Panc1 (cell line): ENCODE measurements around the gene ACTG1. TPM values are rescaled to one million over a fixed set of nuclear protein-coding genes. Genes with fewer than 3 reads are reported as not detected.

Experiments
- ATAC-seq: fragments of 200-7000 bp; cut with Tn5 transposase; 2 replicates; pipeline ENCODE4 v1.9.1; 2020; ENCODE audit warnings: mild to moderate bottlenecking, moderate library complexity
- BruUV-seq: library from RNA; stranded (reverse); fragments of 400-500 nt; replicated peaks from 2 replicates; lab custom pipeline; 2021; lab: Mats Ljungman, UMichigan
- CTCF ChIA-PET: fragments of 300-600 bp; sonication (Branson Sonifier 250); formaldehyde crosslinking; loops from one replicate; lab custom pipeline; 2022; ENCODE audit warnings: antibody characterized with exemption; lab: Charles Lee
- POLR2A ChIA-PET: fragments of 300-600 bp; sonication (Branson Sonifier 250); formaldehyde crosslinking; loops from one replicate; lab custom pipeline; 2022; ENCODE audit warnings: antibody characterized with exemption; lab: Charles Lee
- DNase-seq: peaks from one replicate; pipeline ENCODE4 v3.0.0-alpha.2; 2010; ENCODE audit warnings: low read depth, low spot score
- H3K27ac ChIP-seq: 2 replicates; pipeline ENCODE4 v1.5.1; 2011; ENCODE audit warnings: mild to moderate bottlenecking, low read length, inconsistent platforms
- H3K27me3 ChIP-seq: fragments of 200-500 bp; sonication (Bioruptor generic); 2 replicates; pipeline ENCODE4 v1.6.0; 2014; ENCODE audit warnings: low read length, inconsistent platforms; ENCODE audit not compliant: control insufficient read depth, insufficient read depth
- H3K36me3 ChIP-seq: fragments of 200-500 bp; sonication (Bioruptor generic); 2 replicates; pipeline ENCODE4 v1.5.1; 2014; ENCODE audit warnings: inconsistent platforms, mild to moderate bottlenecking, low read length, moderate library complexity; ENCODE audit not compliant: control insufficient read depth, insufficient read depth
- H3K4me1 ChIP-seq: 2 replicates; pipeline ENCODE4 v1.5.1; 2011; ENCODE audit warnings: inconsistent platforms, mild to moderate bottlenecking, low read length, moderate library complexity; ENCODE audit not compliant: control insufficient read depth, insufficient read depth
- H3K4me3 ChIP-seq, 2 experiments: 2 replicates each; pipeline ENCODE4 v1.5.1; 2011 to 2012; ENCODE audit warnings: low read depth in 2 of 2, low read length in 2 of 2, mild to moderate bottlenecking in 2 of 2, inconsistent platforms in 1 of 2, moderate library complexity in 1 of 2
- H3K9me3 ChIP-seq: fragments of 200-500 bp; sonication (Bioruptor generic); 2 replicates; pipeline ENCODE4 v1.5.1; 2014; ENCODE audit warnings: low read depth, mild to moderate bottlenecking, inconsistent platforms, low read length, moderate library complexity; ENCODE audit not compliant: control insufficient read depth, insufficient read depth
- POLR2AphosphoS5 ChIP-seq: IDR thresholded peaks from 2 replicates; pipeline ENCODE4 v1.6.1; 2012; ENCODE audit warnings: mild to moderate bottlenecking, low read depth, low read length, moderate library complexity
- SIN3A ChIP-seq: IDR thresholded peaks from 2 replicates; pipeline ENCODE4 v1.6.1; 2012; ENCODE audit warnings: low read depth, mild to moderate bottlenecking, low read length, moderate library complexity, borderline replicate concordance; ENCODE audit not compliant: insufficient read depth
- TCF7L2 ChIP-seq: IDR thresholded peaks from 2 replicates; pipeline ENCODE4 v1.6.1; 2011; ENCODE audit warnings: mild to moderate bottlenecking, low read depth, low read length, inconsistent platforms
- in situ Hi-C: cut with HindIII; loops from 2 replicates; pipeline ENCODE4 v1.10.0; 2016; ENCODE audit warnings: low sequenced_read_pairs, low pct_unique_long_range_greater_than_20kb
- intact Hi-C: fragments of 100-400 bp; cut with micrococcal nuclease; formaldehyde crosslinking; loops from one replicate; pipeline ENCODE4 v1.10.0; 2022; ENCODE audit not compliant: unreplicated experiment
- total RNA-seq: library from RNA; stranded (reverse); gene quantifications from one replicate; pipeline ENCODE4 v1.2.1, GENCODE V29; 2021; ENCODE audit not compliant: unreplicated experiment
- TF ChIP-seq, protein P1 (sequence below): fragments of 450-650 bp; IDR thresholded peaks from 2 replicates; pipeline ENCODE4 v1.5.1; 2017; ENCODE audit warnings: mild to moderate bottlenecking
- TF ChIP-seq, protein P2 (sequence below), 2 experiments: IDR thresholded peaks; 2 replicates each; pipeline ENCODE4 v1.6.1; 2011 to 2012; ENCODE audit warnings: low read depth in 2 of 2, control low read depth in 1 of 2, low read length in 1 of 2, mild to moderate bottlenecking in 1 of 2, moderate library complexity in 1 of 2; ENCODE audit not compliant: insufficient read depth in 1 of 2

Gene ACTG1
- total RNA-seq, 1 experiment from 2014 or later, result 4,502 TPM

DNA sequence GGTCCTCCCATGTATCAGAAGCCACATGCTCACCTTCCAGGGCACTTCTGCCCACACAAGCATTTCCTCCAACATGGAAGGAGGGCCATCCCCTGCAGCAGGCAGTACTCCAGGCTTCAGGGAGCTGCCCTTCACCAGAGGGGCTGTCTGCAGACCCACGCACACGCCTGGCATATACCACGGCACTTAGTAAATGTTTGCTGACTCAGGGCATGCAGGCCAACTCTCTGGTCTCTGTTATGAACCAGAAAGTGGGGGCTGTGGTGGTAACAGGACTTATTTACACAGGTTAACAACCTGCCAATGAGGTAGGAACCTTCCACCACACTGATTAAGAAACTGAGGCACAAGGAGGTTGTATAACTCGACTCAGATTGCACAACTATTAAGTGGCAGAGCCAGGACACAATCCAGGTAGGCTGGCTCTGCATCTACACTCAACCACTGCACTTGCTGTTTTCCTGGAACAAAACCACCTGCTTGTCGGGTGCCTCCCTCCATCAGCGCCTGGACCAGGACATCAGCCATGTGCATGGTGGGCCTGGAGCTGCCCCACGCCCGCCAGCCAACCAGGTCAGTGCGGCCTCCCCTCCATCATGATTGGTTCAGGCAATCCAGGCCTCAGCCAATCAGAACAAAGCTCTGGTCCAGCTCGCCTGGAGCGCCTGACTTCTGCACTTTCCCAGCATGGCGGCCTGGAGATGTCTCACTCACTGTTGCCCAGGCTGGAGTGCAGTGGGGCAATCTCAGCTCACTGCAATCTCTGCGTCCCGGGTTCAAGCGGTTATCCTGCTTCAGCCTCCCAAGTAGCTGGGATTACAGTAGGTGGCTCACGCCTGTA is 19.2 kb downstream of the ACTG1 start:
- ATAC-seq (no peak), DNase-seq (no peak)
- TF ChIP-seq, protein P1, sequence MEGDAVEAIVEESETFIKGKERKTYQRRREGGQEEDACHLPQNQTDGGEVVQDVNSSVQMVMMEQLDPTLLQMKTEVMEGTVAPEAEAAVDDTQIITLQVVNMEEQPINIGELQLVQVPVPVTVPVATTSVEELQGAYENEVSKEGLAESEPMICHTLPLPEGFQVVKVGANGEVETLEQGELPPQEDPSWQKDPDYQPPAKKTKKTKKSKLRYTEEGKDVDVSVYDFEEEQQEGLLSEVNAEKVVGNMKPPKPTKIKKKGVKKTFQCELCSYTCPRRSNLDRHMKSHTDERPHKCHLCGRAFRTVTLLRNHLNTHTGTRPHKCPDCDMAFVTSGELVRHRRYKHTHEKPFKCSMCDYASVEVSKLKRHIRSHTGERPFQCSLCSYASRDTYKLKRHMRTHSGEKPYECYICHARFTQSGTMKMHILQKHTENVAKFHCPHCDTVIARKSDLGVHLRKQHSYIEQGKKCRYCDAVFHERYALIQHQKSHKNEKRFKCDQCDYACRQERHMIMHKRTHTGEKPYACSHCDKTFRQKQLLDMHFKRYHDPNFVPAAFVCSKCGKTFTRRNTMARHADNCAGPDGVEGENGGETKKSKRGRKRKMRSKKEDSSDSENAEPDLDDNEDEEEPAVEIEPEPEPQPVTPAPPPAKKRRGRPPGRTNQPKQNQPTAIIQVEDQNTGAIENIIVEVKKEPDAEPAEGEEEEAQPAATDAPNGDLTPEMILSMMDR, result no peak
- TF ChIP-seq, protein P2, sequence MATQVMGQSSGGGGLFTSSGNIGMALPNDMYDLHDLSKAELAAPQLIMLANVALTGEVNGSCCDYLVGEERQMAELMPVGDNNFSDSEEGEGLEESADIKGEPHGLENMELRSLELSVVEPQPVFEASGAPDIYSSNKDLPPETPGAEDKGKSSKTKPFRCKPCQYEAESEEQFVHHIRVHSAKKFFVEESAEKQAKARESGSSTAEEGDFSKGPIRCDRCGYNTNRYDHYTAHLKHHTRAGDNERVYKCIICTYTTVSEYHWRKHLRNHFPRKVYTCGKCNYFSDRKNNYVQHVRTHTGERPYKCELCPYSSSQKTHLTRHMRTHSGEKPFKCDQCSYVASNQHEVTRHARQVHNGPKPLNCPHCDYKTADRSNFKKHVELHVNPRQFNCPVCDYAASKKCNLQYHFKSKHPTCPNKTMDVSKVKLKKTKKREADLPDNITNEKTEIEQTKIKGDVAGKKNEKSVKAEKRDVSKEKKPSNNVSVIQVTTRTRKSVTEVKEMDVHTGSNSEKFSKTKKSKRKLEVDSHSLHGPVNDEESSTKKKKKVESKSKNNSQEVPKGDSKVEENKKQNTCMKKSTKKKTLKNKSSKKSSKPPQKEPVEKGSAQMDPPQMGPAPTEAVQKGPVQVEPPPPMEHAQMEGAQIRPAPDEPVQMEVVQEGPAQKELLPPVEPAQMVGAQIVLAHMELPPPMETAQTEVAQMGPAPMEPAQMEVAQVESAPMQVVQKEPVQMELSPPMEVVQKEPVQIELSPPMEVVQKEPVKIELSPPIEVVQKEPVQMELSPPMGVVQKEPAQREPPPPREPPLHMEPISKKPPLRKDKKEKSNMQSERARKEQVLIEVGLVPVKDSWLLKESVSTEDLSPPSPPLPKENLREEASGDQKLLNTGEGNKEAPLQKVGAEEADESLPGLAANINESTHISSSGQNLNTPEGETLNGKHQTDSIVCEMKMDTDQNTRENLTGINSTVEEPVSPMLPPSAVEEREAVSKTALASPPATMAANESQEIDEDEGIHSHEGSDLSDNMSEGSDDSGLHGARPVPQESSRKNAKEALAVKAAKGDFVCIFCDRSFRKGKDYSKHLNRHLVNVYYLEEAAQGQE (IDR thresholded peaks at IDR 0.05; ENCODE audit: insufficient read depth in 1 of 2, low read depth in 2 of 2, low read length in 1 of 2), result no peak
- no peak for TF ChIP-seq POLR2AphosphoS5
- TF ChIP-seq TCF7L2, result no peak
- TF ChIP-seq SIN3A, result no peak
- in situ Hi-C loops, result no loop called here
- no peaks in the 10 kb centered on the region for H3K9me3 ChIP-seq
- ChIA-PET POLR2A (interaction anchor here (0.6 to 1.0 kb wide), 2 partner anchors 9 to 15 kb away, joined by 5 read pairs; no protein-coding TSS in a partner anchor), CTCF (no interaction called here)
- H3K27me3 ChIP-seq, result no peaks in the 10 kb centered on the region
- H3K4me3 ChIP-seq, result no peak overlapping the region
- BruUV-seq, result no TSS peak
- no peaks in the 10 kb centered on the region; the same call in 1 of the 2 replicates for H3K36me3 ChIP-seq
- H3K4me1 ChIP-seq, result peaks cover 25% of the 10 kb centered on the region
- intact Hi-C loops, result no loop called here
- no peak overlapping the region for H3K27ac ChIP-seq

GRCh38 chr17:81492706-81493105 is 19.9 kb downstream of the ACTG1 start:
- intact Hi-C loops, result no loop called here

More at GRCh38 chr17:81492706-81493105, 19.9 kb downstream of the ACTG1 start:
- Histone ChIP-seq H3K9me3 (no peaks in the 10 kb centered on the region), H3K4me1 (peaks cover 26% of the 10 kb centered on the region), H3K4me3 (no peak overlapping the region), H3K27me3 (no peaks in the 10 kb centered on the region), H3K36me3 (no peaks in the 10 kb centered on the region; the same call in 1 of the 2 replicates), H3K27ac (no peak overlapping the region)
- ATAC-seq, result no peak
- in situ Hi-C loops, result no loop called here
- no peak for TF ChIP-seq POLR2AphosphoS5
- TF ChIP-seq SIN3A, result no peak
- TF ChIP-seq, protein P1, result no peak
- no peak for TF ChIP-seq TCF7L2
- TF ChIP-seq, protein P2 (IDR thresholded peaks at IDR 0.05; ENCODE audit: insufficient read depth in 1 of 2, low read depth in 2 of 2, low read length in 1 of 2), result no peak
- ChIA-PET POLR2A (no interaction called here), CTCF (no interaction called here)
- DNase-seq, result no peak
- no TSS peak for BruUV-seq
